ENCODE results near the gene NIM1K. TPM values are rescaled to one million over a fixed set of nuclear protein-coding genes. Genes with fewer than 3 reads are reported as not detected.
"Not testable (repeated sequence)": the region's sequence is repeated elsewhere in the genome, so short reads cannot be mapped to it uniquely, and the experiment has no call there.

The NIM1K gene
- total and polyA plus RNA-seq, 2 of the 13 experiments (the other 11 are each of a cell fraction or from before 2014, with no cell fraction given): 0.04 TPM; not detected in 1

DNA sequence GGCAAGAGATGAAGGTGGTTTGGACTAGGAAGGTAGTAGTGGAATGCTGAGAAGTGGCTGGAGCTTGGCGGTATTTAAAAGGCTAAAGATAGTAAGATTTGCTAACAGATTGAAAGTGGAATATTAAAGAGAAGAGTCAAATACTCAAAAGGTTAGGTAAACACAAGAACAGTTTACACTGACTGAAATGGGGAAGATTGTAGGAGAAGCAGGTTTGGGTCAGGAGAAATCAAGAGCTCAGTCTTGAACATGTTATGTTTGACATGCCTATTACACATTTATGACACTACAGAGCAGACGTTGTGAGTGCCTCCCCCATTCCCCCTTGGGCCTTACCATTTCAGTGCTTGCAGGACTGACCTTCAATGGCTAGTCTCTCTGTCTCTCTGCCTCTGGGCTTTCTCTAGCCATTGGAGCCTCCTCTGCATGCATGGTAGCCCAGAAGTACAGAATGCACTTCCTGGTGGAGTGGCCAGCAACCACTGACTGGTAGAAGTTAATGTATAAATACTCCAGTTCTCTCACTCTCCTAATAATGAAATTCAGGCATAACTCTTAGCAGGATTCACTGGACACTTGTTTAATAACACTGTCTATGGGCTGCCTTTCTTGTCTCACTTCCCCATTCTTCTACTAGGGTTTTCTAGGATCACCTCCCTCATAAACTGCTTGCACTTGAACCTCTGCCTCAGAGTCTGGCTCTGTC is 64.4 kb downstream of the NIM1K start:
- H3K79me2 ChIP-seq (ENCODE audit: insufficient read depth, low read length): no peaks in the 10 kb centered on the region
- in situ Hi-C loops (cut with HindIII; ENCODE audit: extremely low pct_ligation_motif_present, low pct_unique_long_range_greater_than_20kb) (no loop called here), intact Hi-C loops (cut with micrococcal nuclease; ENCODE audit: unreplicated experiment) (no loop called here)
- no peaks in the 10 kb centered on the region for H4K20me1 ChIP-seq (ENCODE audit: insufficient read depth, low read length)
- no peak overlapping the region for H3K27ac ChIP-seq (ENCODE audit: extremely low read length, insufficient read depth, low read length)
- ATAC-seq (peak; percentile 62), DNase-seq (ENCODE audit: low spot score) (no peak), FAIRE-seq (no peak)
- ChIA-PET CTCF (ENCODE audit: low intra/inter-chr PET ratio, low total read pairs) (no interaction called here), POLR2A (no interaction called here)
- BruUV-seq (replicated peaks): no TSS peak
- 9% methylated on average over 2 of the region's 2 CpGs for WGBS (ENCODE audit: low lambda C conversion rate)
- H3K4me3 ChIP-seq (replicated peaks in 1 of 3; ENCODE audit: insufficient read depth in 1 of 3, low read depth in 2 of 3, low read length in 3 of 3): no peak overlapping the region
- no peak for TF ChIP-seq BRF2 (CRISPR knock-in tag; IDR thresholded peaks at IDR 0.05)
- TF ChIP-seq ZNF235 (CRISPR knock-in tag; IDR thresholded peaks at IDR 0.05; ENCODE audit: borderline replicate concordance): no peak
- no peak for TF ChIP-seq RFX3 (CRISPR knock-in tag; IDR thresholded peaks at IDR 0.05)
- TF ChIP-seq HNF4A (CRISPR knock-in tag; IDR thresholded peaks at IDR 0.05): no peak
- no peak for TF ChIP-seq ZNF660 (CRISPR knock-in tag; IDR thresholded peaks at IDR 0.05; ENCODE audit: borderline replicate concordance, low read depth)
- TF ChIP-seq GLI4 (CRISPR knock-in tag; IDR thresholded peaks at IDR 0.05; ENCODE audit: borderline replicate concordance): no peak
- no peak for TF ChIP-seq SMYD3 (CRISPR knock-in tag; IDR thresholded peaks at IDR 0.05)
- H3K9me3 ChIP-seq (ENCODE audit: low read length): no peaks in the 10 kb centered on the region
- no peaks in the 10 kb centered on the region for H3K36me3 ChIP-seq (replicated peaks in 1 of 2; ENCODE audit: control insufficient read depth in 1 of 2, insufficient read depth in 2 of 2, low read length in 2 of 2)
- H3K27me3 ChIP-seq (ENCODE audit: control insufficient read depth in 1 of 2, insufficient read depth in 2 of 2, low read length in 2 of 2): peaks cover 0 to 5% of the 10 kb centered on the region in 2 experiments; a peak in 1 of 5 replicates
- no peaks in the 10 kb centered on the region; the same call in 1 of the 2 replicates for H3K4me1 ChIP-seq (ENCODE audit: insufficient read depth, low read length)
- no peak overlapping the region for H3K4me2 ChIP-seq (ENCODE audit: low read depth, low read length)
- H3K9ac ChIP-seq (ENCODE audit: insufficient read depth, low read depth, low read length): no peak overlapping the region
- no peak overlapping the region for H2AFZ ChIP-seq (ENCODE audit: low read length)

DNA sequence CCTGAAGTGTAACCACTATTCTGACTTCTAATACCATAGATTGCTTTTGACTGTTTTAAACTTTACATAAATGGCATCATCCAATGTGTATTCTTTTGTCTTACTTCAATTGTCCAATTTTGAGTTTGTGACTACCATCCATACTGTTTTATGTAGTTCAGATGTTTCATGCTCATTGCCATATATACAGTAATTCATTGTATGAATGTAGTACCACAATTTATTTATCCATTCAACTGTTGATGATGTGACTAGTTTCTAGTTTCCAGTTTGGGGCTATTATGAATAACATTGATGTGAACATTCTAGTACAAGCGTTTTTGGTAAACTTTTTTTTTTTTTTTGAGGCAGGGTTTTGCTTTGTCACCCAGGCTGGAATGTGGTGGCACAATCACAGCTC is 66.1 kb downstream of the NIM1K start:
- no peak for DNase-seq (ENCODE audit: low spot score)
- no peak overlapping the region for H3K4me2 ChIP-seq (ENCODE audit: low read depth, low read length)
- CTCF ChIA-PET (ENCODE audit: low intra/inter-chr PET ratio, low total read pairs): no interaction called here
- no peaks in the 10 kb centered on the region for H3K27me3 ChIP-seq (ENCODE audit: control insufficient read depth in 1 of 2, insufficient read depth in 2 of 2, low read length in 2 of 2)
- POLR2A ChIA-PET: no interaction called here
- no peaks in the 10 kb centered on the region; the same call in 1 of the 2 replicates for H3K4me1 ChIP-seq (ENCODE audit: insufficient read depth, low read length)
- ATAC-seq: no peak
- TF ChIP-seq ZNF230 (CRISPR knock-in tag; IDR thresholded peaks at IDR 0.05): no peak
- no peak for TF ChIP-seq SP2 (CRISPR knock-in tag; IDR thresholded peaks at IDR 0.05)
- TF ChIP-seq DBP (CRISPR knock-in tag; IDR thresholded peaks at IDR 0.05; ENCODE audit: not compliant biosample characterization): no peak
- no peak overlapping the region for H3K27ac ChIP-seq (ENCODE audit: extremely low read length, insufficient read depth, low read length)
- no peaks in the 10 kb centered on the region for H3K79me2 ChIP-seq (ENCODE audit: insufficient read depth, low read length)
- intact Hi-C loops (cut with micrococcal nuclease; ENCODE audit: unreplicated experiment) (no loop called here), in situ Hi-C loops (cut with HindIII; ENCODE audit: extremely low pct_ligation_motif_present, low pct_unique_long_range_greater_than_20kb) (no loop called here)
- H2AFZ ChIP-seq (ENCODE audit: low read length): no peak overlapping the region
- no peaks in the 10 kb centered on the region for H3K9me3 ChIP-seq (ENCODE audit: low read length)
- FAIRE-seq: no peak
- no TSS peak for BruUV-seq (replicated peaks)
- no peak overlapping the region for H3K4me3 ChIP-seq (replicated peaks in 1 of 3; ENCODE audit: insufficient read depth in 1 of 3, low read depth in 2 of 3, low read length in 3 of 3)
- no peak overlapping the region for H3K9ac ChIP-seq (ENCODE audit: insufficient read depth, low read depth, low read length)
- no peaks in the 10 kb centered on the region for H4K20me1 ChIP-seq (ENCODE audit: insufficient read depth, low read length)
- WGBS (ENCODE audit: low lambda C conversion rate): 4% methylated on average over 1 of the region's 1 CpG
- H3K36me3 ChIP-seq (replicated peaks in 1 of 2; ENCODE audit: control insufficient read depth in 1 of 2, insufficient read depth in 2 of 2, low read length in 2 of 2): no peaks in the 10 kb centered on the region

- H3K9me3 ChIP-seq (ENCODE audit: low read length); H3K4me1 ChIP-seq (ENCODE audit: insufficient read depth, low read length); FAIRE-seq; DNase-seq (ENCODE audit: low spot score); intact Hi-C loops (cut with micrococcal nuclease; ENCODE audit: unreplicated experiment); H2AFZ ChIP-seq (ENCODE audit: low read length); H4K20me1 ChIP-seq (ENCODE audit: insufficient read depth, low read length); H3K4me3 ChIP-seq (replicated peaks in 1 of 3; ENCODE audit: insufficient read depth in 1 of 3, low read depth in 2 of 3, low read length in 3 of 3); ATAC-seq; H3K4me2 ChIP-seq (ENCODE audit: low read depth, low read length); CTCF ChIA-PET (ENCODE audit: low intra/inter-chr PET ratio, low total read pairs); H3K27ac ChIP-seq (ENCODE audit: extremely low read length, insufficient read depth, low read length); BruUV-seq (replicated peaks); in situ Hi-C loops (cut with HindIII; ENCODE audit: extremely low pct_ligation_motif_present, low pct_unique_long_range_greater_than_20kb); H3K36me3 ChIP-seq (replicated peaks in 1 of 2; ENCODE audit: control insufficient read depth in 1 of 2, insufficient read depth in 2 of 2, low read length in 2 of 2); H3K9ac ChIP-seq (ENCODE audit: insufficient read depth, low read depth, low read length); H3K27me3 ChIP-seq (ENCODE audit: control insufficient read depth in 1 of 2, insufficient read depth in 2 of 2, low read length in 2 of 2); H3K79me2 ChIP-seq (ENCODE audit: insufficient read depth, low read length); POLR2A ChIA-PET: not testable (repeated sequence)
- WGBS (ENCODE audit: low lambda C conversion rate): 93% methylated on average over 2 of the region's 2 CpGs
Observed at GRCh38 chr5:43262269-43262668, 70.2 kb downstream of the NIM1K start.
